ENCODE data around the gene ODAD2.

The ODAD2 gene

GRCh38 chr10:27944005-27944404 lies 54.9 kb downstream of the ODAD2 start:
- Histone ChIP-seq H3K27ac (replicated peaks) (no peak overlapping the region), H3K4me3 (replicated peaks; ENCODE audit: insufficient read depth, low read length) (no peak overlapping the region)
- TF ChIP-seq CTCF (IDR thresholded peaks at IDR 0.05; ENCODE audit: insufficient read depth, low read length) (no peak), POLR2AphosphoS5 (IDR thresholded peaks at IDR 0.05; ENCODE audit: low read depth) (no peak), GABPA (IDR thresholded peaks at IDR 0.05; ENCODE audit: low read depth) (no peak), REST (IDR thresholded peaks at IDR 0.05; ENCODE audit: insufficient replicate concordance, low read depth) (no peak), SPI1 (IDR thresholded peaks at IDR 0.05; ENCODE audit: borderline replicate concordance, low read depth) (no peak)

GRCh38 chr10:27914888-27915287 lies 84.0 kb downstream of the ODAD2 start:
- DNase-seq (ENCODE audit: low read depth in 1 of 2, low spot score in 1 of 2), result no peak
- H3K27me3 ChIP-seq (ENCODE audit: insufficient read depth, poor library complexity, severe bottlenecking), result no peaks in the 10 kb centered on the region
- H3K4me3 ChIP-seq (replicated peaks; ENCODE audit: insufficient read depth, low read length), result no peak overlapping the region
- no peak overlapping the region for H3K27ac ChIP-seq (replicated peaks)
- TF ChIP-seq POLR2AphosphoS5 (IDR thresholded peaks at IDR 0.05; ENCODE audit: low read depth) (no peak), GABPA (IDR thresholded peaks at IDR 0.05; ENCODE audit: low read depth) (no peak), CTCF (IDR thresholded peaks at IDR 0.05; ENCODE audit: insufficient read depth, low read length) (no peak), REST (IDR thresholded peaks at IDR 0.05; ENCODE audit: insufficient replicate concordance, low read depth) (no peak), SPI1 (IDR thresholded peaks at IDR 0.05; ENCODE audit: borderline replicate concordance, low read depth) (no peak)

More at GRCh38 chr10:27944005-27944404, 54.9 kb downstream of the ODAD2 start:
- no peak for DNase-seq (ENCODE audit: low read depth in 1 of 2, low spot score in 1 of 2)
- no peaks in the 10 kb centered on the region for H3K27me3 ChIP-seq (ENCODE audit: insufficient read depth, poor library complexity, severe bottlenecking)

- no peaks in the 10 kb centered on the region for H3K27me3 ChIP-seq (ENCODE audit: insufficient read depth, poor library complexity, severe bottlenecking)
- TF ChIP-seq CTCF (IDR thresholded peaks at IDR 0.05; ENCODE audit: insufficient read depth, low read length), result no peak
- TF ChIP-seq SPI1 (IDR thresholded peaks at IDR 0.05; ENCODE audit: borderline replicate concordance, low read depth), result no peak
- TF ChIP-seq POLR2AphosphoS5 (IDR thresholded peaks at IDR 0.05; ENCODE audit: low read depth), result no peak
- TF ChIP-seq GABPA (IDR thresholded peaks at IDR 0.05; ENCODE audit: low read depth), result no peak
- TF ChIP-seq REST (IDR thresholded peaks at IDR 0.05; ENCODE audit: insufficient replicate concordance, low read depth), result no peak
- DNase-seq (ENCODE audit: low read depth in 1 of 2, low spot score in 1 of 2), result no peak
- H3K4me3 ChIP-seq (replicated peaks; ENCODE audit: insufficient read depth, low read length), result no peak overlapping the region
- H3K27ac ChIP-seq (replicated peaks), result no peak overlapping the region
Observed at GRCh38 chr10:27912231-27912630, 86.6 kb downstream of the ODAD2 start.
